GM12865 (cell line): ENCODE results near the gene REXO4.

ENCODE experiments used
- DNase-seq: peaks from one replicate; pipeline ENCODE4 v3.0.0; 2010; ENCODE audit warnings: low read depth
- H3K4me3 ChIP-seq: 2 replicates; pipeline ENCODE4 v1.5.1; 2011; ENCODE audit warnings: mild to moderate bottlenecking, low read depth, low read length, control low read depth
- TF ChIP-seq, protein P1 (sequence below): IDR thresholded peaks from 2 replicates; pipeline ENCODE4 v1.5.1; 2011; ENCODE audit warnings: low read length, control low read depth, low read depth, inconsistent platforms; ENCODE audit not compliant: insufficient read depth; ENCODE audit errors: missing control alignments

Gene REXO4, protein sequence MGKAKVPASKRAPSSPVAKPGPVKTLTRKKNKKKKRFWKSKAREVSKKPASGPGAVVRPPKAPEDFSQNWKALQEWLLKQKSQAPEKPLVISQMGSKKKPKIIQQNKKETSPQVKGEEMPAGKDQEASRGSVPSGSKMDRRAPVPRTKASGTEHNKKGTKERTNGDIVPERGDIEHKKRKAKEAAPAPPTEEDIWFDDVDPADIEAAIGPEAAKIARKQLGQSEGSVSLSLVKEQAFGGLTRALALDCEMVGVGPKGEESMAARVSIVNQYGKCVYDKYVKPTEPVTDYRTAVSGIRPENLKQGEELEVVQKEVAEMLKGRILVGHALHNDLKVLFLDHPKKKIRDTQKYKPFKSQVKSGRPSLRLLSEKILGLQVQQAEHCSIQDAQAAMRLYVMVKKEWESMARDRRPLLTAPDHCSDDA

DNA sequence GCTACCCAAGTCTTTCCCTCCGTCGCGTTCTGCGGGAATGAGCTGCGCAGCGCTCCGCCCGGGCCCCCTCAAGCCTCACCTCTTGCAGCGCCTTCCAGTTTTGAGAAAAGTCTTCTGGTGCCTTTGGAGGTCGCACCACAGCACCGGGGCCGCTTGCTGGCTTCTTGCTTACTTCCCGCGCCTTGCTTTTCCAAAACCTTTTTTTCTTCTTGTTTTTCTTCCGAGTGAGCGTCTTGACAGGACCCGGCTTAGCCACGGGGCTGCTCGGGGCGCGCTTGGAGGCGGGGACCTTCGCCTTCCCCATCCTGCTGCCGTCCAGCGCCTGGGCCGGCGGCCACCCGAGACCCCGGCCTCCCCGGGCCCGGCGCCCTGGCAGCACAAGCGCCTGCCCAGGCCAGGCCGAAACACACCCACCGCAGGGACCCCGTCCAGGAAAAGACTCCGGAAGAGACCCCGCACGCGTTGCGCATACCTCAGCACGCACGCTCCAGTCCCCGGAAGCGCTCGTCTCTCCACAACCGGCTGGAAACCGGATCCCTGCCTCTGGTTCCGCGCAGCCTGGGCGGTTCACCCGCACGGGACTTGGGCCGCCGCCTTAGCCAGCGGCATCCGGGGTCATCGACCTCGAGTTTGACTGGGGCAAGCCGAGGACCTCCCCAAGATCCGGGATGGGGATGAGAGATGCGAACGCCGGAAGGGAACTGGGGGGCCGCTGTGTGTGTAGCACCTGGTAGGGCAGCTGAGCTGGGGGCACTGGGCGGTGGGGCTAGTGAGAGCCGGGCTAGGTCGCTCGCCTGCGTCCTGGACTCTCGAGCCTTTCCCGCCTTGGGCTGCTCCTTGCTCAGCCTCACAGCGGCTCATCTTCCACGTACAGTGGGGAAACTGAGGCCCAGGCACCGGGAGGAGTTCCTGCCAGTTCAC, at the start of gene REXO4:
Gene REXO4 (minus strand): TSS at position 470 of the 921 bp plus-strand sequence. CDS start 166 bp downstream, at position 304.
- DNase-seq = peak; percentile 97
- peak within 1 kb of the TSS; percentile 89 for H3K4me3 ChIP-seq
- TF ChIP-seq, protein P1, sequence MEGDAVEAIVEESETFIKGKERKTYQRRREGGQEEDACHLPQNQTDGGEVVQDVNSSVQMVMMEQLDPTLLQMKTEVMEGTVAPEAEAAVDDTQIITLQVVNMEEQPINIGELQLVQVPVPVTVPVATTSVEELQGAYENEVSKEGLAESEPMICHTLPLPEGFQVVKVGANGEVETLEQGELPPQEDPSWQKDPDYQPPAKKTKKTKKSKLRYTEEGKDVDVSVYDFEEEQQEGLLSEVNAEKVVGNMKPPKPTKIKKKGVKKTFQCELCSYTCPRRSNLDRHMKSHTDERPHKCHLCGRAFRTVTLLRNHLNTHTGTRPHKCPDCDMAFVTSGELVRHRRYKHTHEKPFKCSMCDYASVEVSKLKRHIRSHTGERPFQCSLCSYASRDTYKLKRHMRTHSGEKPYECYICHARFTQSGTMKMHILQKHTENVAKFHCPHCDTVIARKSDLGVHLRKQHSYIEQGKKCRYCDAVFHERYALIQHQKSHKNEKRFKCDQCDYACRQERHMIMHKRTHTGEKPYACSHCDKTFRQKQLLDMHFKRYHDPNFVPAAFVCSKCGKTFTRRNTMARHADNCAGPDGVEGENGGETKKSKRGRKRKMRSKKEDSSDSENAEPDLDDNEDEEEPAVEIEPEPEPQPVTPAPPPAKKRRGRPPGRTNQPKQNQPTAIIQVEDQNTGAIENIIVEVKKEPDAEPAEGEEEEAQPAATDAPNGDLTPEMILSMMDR = no peak

DNA sequence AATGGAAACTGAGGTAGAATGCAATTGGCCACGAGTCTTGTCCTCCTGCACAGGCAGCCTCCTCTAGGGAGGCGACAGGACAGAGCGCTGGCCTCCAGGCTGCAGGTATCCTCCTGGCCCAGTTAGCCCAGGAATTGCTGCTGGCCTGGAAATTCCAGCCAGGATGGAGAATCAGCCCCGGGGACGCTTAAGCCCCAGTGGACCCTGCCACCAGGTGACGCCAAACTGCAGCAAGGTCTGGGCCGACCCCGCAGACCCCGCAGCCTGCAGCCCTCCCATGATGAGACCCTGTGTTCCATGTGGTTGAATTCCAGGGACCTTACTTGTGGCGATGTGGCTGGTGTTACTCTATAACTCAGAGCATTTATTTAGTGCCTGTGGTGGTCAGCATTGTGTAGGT, 49.3 kb upstream of the REXO4 start:
- TF ChIP-seq, protein P1 = no peak
- no peak for DNase-seq
- H3K4me3 ChIP-seq = no peak overlapping the region

DNA sequence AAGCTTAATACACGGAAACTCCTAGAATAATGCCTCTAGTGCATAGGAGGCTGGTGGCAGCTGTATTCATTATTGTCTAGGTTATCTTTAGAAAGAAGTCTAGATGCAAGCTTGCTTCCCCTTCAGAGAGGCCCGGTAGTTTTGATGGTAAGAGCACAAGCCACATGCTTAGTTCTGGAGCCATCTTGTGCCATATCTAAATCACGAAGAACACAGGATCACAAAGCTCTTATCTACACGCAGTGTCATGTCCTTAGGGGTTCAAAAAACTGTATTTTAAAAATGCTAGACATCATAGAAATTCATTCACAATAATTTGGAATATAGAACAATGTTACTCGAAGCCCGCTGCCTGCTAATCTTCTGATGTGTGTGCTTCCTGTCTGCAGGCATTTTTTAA, 48.2 kb upstream of the REXO4 start:
- TF ChIP-seq, protein P1 = no peak
- DNase-seq = no peak

DNA sequence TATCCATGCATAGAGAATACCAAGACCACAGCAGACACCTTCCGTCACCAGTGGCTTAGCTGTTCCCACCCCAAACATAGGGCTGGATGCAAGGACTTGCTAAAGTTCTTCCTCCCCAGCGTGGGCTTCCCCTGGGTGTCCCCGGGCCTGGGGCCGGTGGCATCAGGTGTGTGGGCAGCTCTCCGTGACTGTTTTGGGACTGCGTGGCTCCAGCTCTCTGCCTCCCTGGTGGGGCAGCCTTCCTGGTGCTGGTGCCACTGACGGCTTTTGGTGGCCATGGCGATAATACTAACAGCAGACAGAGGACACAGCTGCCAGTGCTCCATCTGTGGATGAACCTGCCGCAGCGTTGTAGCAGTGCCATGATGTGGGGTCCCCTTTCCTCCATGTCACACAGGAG, 46.8 kb upstream of the REXO4 start:
- DNase-seq = no peak
- no peak overlapping the region for H3K4me3 ChIP-seq
- TF ChIP-seq, protein P1 = no peak

More for the DNA sequence above, 48.2 kb upstream of the REXO4 start:
- H3K4me3 ChIP-seq = no peak overlapping the region

DNA sequence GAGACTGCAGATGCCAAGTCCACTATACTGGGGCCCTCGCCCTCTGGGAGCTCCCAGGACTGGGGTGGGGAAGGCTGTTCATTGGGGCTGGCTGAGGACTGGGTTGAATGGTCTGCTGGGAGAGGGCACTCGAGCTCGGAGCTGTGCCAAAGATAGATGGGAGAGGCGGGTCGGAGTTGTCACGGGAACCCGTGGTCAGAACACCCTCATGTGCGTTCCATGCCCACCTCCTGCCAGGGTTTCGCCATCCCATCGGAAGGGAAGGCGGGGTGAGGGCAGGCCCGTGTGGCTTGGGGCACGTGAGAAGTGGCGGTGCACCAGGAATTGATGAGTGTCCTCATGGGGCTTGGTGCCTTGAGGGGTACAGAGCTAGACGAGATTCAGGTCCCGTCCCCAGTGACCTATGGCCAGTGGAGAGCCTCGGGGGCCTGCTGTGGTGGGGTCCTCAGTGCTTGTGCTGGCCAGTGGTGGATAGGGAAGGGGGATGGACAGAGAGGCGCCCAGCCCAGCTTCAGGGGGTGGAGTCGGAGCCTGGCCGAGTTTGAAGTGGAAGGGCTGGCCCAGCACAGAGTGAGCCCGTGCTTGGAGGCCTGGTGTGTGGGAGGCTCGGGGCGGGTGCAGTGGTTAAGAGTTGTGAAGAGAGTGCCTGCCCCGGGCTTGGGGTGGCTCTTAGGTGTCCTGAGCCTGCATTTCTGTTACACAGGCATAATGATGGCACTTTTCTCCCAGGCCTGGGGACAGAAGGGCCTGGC, 46.2 kb upstream of the REXO4 start:
- TF ChIP-seq, protein P1 = no peak
- no peak for DNase-seq
- no peak overlapping the region for H3K4me3 ChIP-seq

DNA sequence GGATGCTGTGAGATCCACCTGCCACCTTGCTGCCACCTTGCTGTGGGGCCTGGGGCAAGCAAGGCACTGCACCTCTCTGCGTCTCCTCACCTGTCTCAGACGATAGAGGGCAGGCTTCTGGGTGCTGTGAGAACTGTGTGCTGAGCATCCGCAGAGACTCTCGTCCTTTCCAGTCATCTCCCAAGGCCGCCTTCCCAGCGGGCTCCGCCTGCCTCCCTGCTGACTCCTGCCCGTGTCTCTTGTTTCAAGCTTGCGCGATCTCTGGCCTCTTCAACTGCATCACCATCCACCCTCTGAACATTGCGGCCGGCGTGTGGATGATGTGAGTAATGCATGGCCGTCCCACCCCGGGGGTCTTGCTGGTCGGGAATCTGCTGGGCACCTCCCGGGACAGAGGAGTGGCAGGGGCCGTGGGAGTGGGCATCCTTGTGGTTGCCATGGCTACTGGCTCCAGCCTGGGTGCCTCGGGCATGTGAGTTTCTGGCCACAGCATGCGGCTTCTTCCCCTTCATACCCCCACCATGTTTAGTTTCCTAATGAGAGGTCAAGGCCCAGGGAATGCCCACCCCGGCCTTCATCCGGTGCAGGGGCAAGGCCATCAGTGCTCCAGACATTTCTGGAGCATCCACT, 45.5 kb upstream of the REXO4 start:
- no peak for DNase-seq
- no peak overlapping the region for H3K4me3 ChIP-seq
- TF ChIP-seq, protein P1 = no peak
